H1 (cell line): ENCODE measurements around the gene CDKN2C. TPM values are rescaled to one million over a fixed set of nuclear protein-coding genes. Genes with fewer than 3 reads are reported as not detected.

Source experiments
- CTCF ChIA-PET: fragments of 300-600 bp; sonication (Branson Sonifier 250); formaldehyde crosslinking; loops from one replicate; lab custom pipeline; 2021; ENCODE audit not compliant: partially characterized antibody; lab: Charles Lee
- POLR2A ChIA-PET: fragments of 300-600 bp; sonication (Branson Sonifier 250); formaldehyde crosslinking; loops from one replicate; lab custom pipeline; 2021; ENCODE audit warnings: inconsistent platforms; ENCODE audit not compliant: partially characterized antibody; lab: Charles Lee
- DNase-seq, 2 experiments: peaks; one replicate each; pipeline versions ENCODE4 v3.0.0 to v3.0.0-alpha.2; 2010 to 2022; ENCODE audit warnings: low spot score in 2 of 2, low read depth in 1 of 2, mixed read lengths in 1 of 2
- FAIRE-seq: peaks from 2 replicates; lab custom pipeline; 2011; peaks lifted over from hg19 to GRCh38; lab: Jason Lieb, UNC
- H2AFZ ChIP-seq: 2 replicates; pipeline ENCODE4 v1.8.1; 2012; ENCODE audit warnings: low read length, inconsistent platforms
- H2AK5ac ChIP-seq: 2 replicates; pipeline ENCODE4 v1.6.1; 2013; ENCODE audit warnings: low read depth, low read length
- H2BK120ac ChIP-seq: replicated peaks from 2 replicates; pipeline ENCODE3; 2013; ENCODE audit warnings: low read depth, low read length, inconsistent platforms
- H2BK12ac ChIP-seq: 2 replicates; pipeline ENCODE4 v1.6.1; 2013; ENCODE audit warnings: low read depth, low read length
- H2BK15ac ChIP-seq: 2 replicates; pipeline ENCODE4 v1.6.1; 2013; ENCODE audit warnings: low read length
- H2BK20ac ChIP-seq: 2 replicates; pipeline ENCODE4 v1.6.1; 2013; ENCODE audit warnings: low read length
- H2BK5ac ChIP-seq: 2 replicates; pipeline ENCODE4 v1.6.1; 2013; ENCODE audit warnings: low read depth, low read length
- H3K14ac ChIP-seq: 2 replicates; pipeline ENCODE4 v1.6.1; 2013; ENCODE audit warnings: inconsistent platforms; ENCODE audit not compliant: insufficient read length
- H3K18ac ChIP-seq: 2 replicates; pipeline ENCODE4 v1.6.1; 2013; ENCODE audit warnings: low read length; ENCODE audit errors: extremely low read depth
- H3K23ac ChIP-seq: 2 replicates; pipeline ENCODE4 v1.6.1; 2013; ENCODE audit warnings: inconsistent platforms; ENCODE audit not compliant: insufficient read length
- H3K23me2 ChIP-seq: 2 replicates; pipeline ENCODE4 v1.6.1; 2013; ENCODE audit warnings: low read depth, low read length
- H3K27ac ChIP-seq: 2 replicates; pipeline ENCODE4 v1.6.1; 2011; ENCODE audit warnings: low read depth, low read length, inconsistent platforms
- H3K27me3 ChIP-seq, 4 experiments: replicated peaks in 1 of 4; 1 replicate in 1 of 4; 2 replicates in 3 of 4; pipeline versions ENCODE4 v1.6.1 to v1.8.1; 2011 to 2013; ENCODE audit warnings: low read length in 3 of 4, mild to moderate bottlenecking in 3 of 4, inconsistent platforms in 2 of 4, mixed read lengths in 2 of 4, moderate library complexity in 1 of 4; ENCODE audit not compliant: control insufficient read depth in 3 of 4, insufficient read depth in 3 of 4; ENCODE audit errors: extremely low read depth in 1 of 4
- H3K36me3 ChIP-seq, 4 experiments: 2 replicates each; pipeline versions ENCODE4 v1.6.1 to v1.8.1; 2011 to 2013; ENCODE audit warnings: mild to moderate bottlenecking in 4 of 4, low read length in 3 of 4, moderate library complexity in 2 of 4, control low read depth in 1 of 4, inconsistent platforms in 1 of 4; ENCODE audit not compliant: insufficient read depth in 4 of 4, control insufficient read depth in 2 of 4
- H3K4ac ChIP-seq: replicated peaks from 2 replicates; pipeline ENCODE3; 2013; ENCODE audit warnings: low read length, low read depth, mixed read lengths, inconsistent platforms; ENCODE audit not compliant: insufficient read length
- H3K4me1 ChIP-seq, 4 experiments: replicated peaks in 1 of 4; 1 replicate in 1 of 4; 2 replicates in 3 of 4; pipeline versions ENCODE4 v1.6.1 to v1.8.1; 2011 to 2013; ENCODE audit warnings: low read length in 3 of 4, inconsistent platforms in 2 of 4, mixed read lengths in 1 of 4; ENCODE audit not compliant: insufficient read depth in 4 of 4, control insufficient read depth in 3 of 4
- H3K4me2 ChIP-seq, 2 experiments: 2 replicates each; pipeline versions ENCODE4 v1.6.1 to v1.8.1; 2011 to 2013; ENCODE audit warnings: low read depth in 2 of 2, low read length in 2 of 2, control low read depth in 1 of 2, inconsistent platforms in 1 of 2, mild to moderate bottlenecking in 1 of 2; ENCODE audit not compliant: insufficient read depth in 1 of 2
- H3K4me3 ChIP-seq, 4 experiments: fragments of 200-600, 300-600 bp in 1 of 4; sonication (generic), shearing (Covaris generic), sonication (Bioruptor Twin) in 1 of 4; 2 replicates each; pipeline versions ENCODE4 v1.5.1 to v1.8.1; 2011 to 2016; ENCODE audit warnings: low read length in 4 of 4, low read depth in 3 of 4, control low read depth in 2 of 4, inconsistent platforms in 2 of 4, mild to moderate bottlenecking in 2 of 4, mixed read lengths in 1 of 4, moderate library complexity in 1 of 4; ENCODE audit not compliant: insufficient read depth in 2 of 4; ENCODE audit errors: extremely low read depth in 1 of 4
- H3K56ac ChIP-seq: replicated peaks from 2 replicates; pipeline ENCODE3; 2013; ENCODE audit warnings: low read depth, mild to moderate bottlenecking, mixed read lengths, low read length, inconsistent platforms; ENCODE audit not compliant: insufficient read length
- H3K79me1 ChIP-seq: 2 replicates; pipeline ENCODE4 v1.6.1; 2013; ENCODE audit warnings: low read depth, low read length, control low read depth
- H3K79me2 ChIP-seq, 2 experiments: 2 replicates each; pipeline versions ENCODE4 v1.6.1 to v1.8.1; 2012 to 2013; ENCODE audit warnings: low read length in 2 of 2, mild to moderate bottlenecking in 2 of 2, inconsistent platforms in 1 of 2; ENCODE audit not compliant: insufficient read depth in 2 of 2, control insufficient read depth in 1 of 2
- H3K9ac ChIP-seq, 4 experiments: replicated peaks in 1 of 4; 1 replicate in 1 of 4; 2 replicates in 3 of 4; pipeline versions ENCODE4 v1.6.1 to v1.8.1; 2011 to 2013; ENCODE audit warnings: low read depth in 3 of 4, low read length in 3 of 4, control low read depth in 2 of 4, mild to moderate bottlenecking in 2 of 4, moderate library complexity in 2 of 4, inconsistent platforms in 1 of 4; ENCODE audit errors: extremely low read depth in 1 of 4
- H3K9me3 ChIP-seq, 2 experiments: 2 replicates each; pipeline versions ENCODE4 v1.6.1 to v1.8.1; 2012 to 2013; ENCODE audit warnings: mild to moderate bottlenecking in 2 of 2, moderate library complexity in 2 of 2, control low read depth in 1 of 2, inconsistent platforms in 1 of 2, low read depth in 1 of 2, low read length in 1 of 2, mixed read lengths in 1 of 2; ENCODE audit not compliant: insufficient read depth in 2 of 2
- H4K20me1 ChIP-seq, 2 experiments: replicated peaks in 1 of 2; 2 replicates each; pipeline versions ENCODE3 to v1.8.1; 2011 to 2013; ENCODE audit warnings: inconsistent platforms in 2 of 2, low read length in 2 of 2, mild to moderate bottlenecking in 1 of 2; ENCODE audit not compliant: insufficient read depth in 2 of 2, control insufficient read depth in 1 of 2
- H4K5ac ChIP-seq: 2 replicates; pipeline ENCODE4 v1.6.1; 2013; ENCODE audit warnings: low read length, low read depth, mixed read lengths, inconsistent platforms; ENCODE audit not compliant: insufficient read length
- H4K8ac ChIP-seq: 2 replicates; pipeline ENCODE4 v1.8.0; 2013; ENCODE audit warnings: mild to moderate bottlenecking, moderate library complexity, low read length, inconsistent platforms; ENCODE audit not compliant: insufficient read depth; ENCODE audit errors: extremely low read depth
- H4K91ac ChIP-seq: replicated peaks from 2 replicates; pipeline ENCODE3; 2013; ENCODE audit warnings: low read length, mixed read lengths, inconsistent platforms; ENCODE audit not compliant: insufficient read length
- ATF2 ChIP-seq: IDR thresholded peaks from 2 replicates; pipeline ENCODE4 v1.6.1; 2012; ENCODE audit warnings: low read length, inconsistent platforms
- BRCA1 ChIP-seq: IDR thresholded peaks from 2 replicates; pipeline ENCODE4 v1.6.1; 2012; ENCODE audit warnings: low read depth, low read length, improper control_type of control experiment
- CTBP2 ChIP-seq: IDR thresholded peaks from 2 replicates; pipeline ENCODE4 v1.7.0; 2011; ENCODE audit warnings: borderline replicate concordance, mild to moderate bottlenecking, moderate library complexity, mixed read lengths, low read length; ENCODE audit not compliant: insufficient read depth, insufficient read length
- EGR1 ChIP-seq: IDR thresholded peaks from 2 replicates; pipeline ENCODE4 v1.6.1; 2011; ENCODE audit warnings: low read depth, low read length, borderline replicate concordance
- FOSL1 ChIP-seq: IDR thresholded peaks from 2 replicates; pipeline ENCODE4 v1.6.1; 2011; ENCODE audit warnings: mild to moderate bottlenecking, low read depth, low read length, moderate library complexity; ENCODE audit not compliant: insufficient read depth
- HDAC2 ChIP-seq, 2 experiments: fragments of 300-600 bp in 1 of 2; sonication (generic) in 1 of 2; IDR thresholded peaks; 2 replicates each; pipeline ENCODE4 v1.6.1; 2011 to 2012; ENCODE audit warnings: low read depth in 2 of 2, low read length in 2 of 2, mild to moderate bottlenecking in 2 of 2, moderate library complexity in 2 of 2, borderline replicate concordance in 1 of 2, inconsistent platforms in 1 of 2
- POLR2AphosphoS5 ChIP-seq: IDR thresholded peaks from 2 replicates; pipeline ENCODE4 v1.6.1; 2011; ENCODE audit warnings: low read depth, low read length
- SAP30 ChIP-seq: fragments of 300-600 bp; sonication (generic); IDR thresholded peaks from 2 replicates; pipeline ENCODE4 v1.7.1; 2012; ENCODE audit warnings: low read length, moderate library complexity, mild to moderate bottlenecking, inconsistent platforms; ENCODE audit not compliant: insufficient read depth, insufficient replicate concordance
- SIRT6 ChIP-seq: IDR thresholded peaks from one replicate; pipeline ENCODE4 v1.7.1; 2012; ENCODE audit warnings: low read length, inconsistent platforms
- SRF ChIP-seq: IDR thresholded peaks from 2 replicates; pipeline ENCODE4 v1.6.1; 2011; ENCODE audit warnings: mild to moderate bottlenecking, low read depth, low read length, moderate library complexity
- TBP ChIP-seq: IDR thresholded peaks from 2 replicates; pipeline ENCODE4 v1.6.1; 2011; ENCODE audit warnings: low read depth, low read length, improper control_type of control experiment
- WGBS, 2 experiments: shearing (Covaris generic) in 1 of 2; methylation state at CpG; one replicate each; pipeline versions ENCODE4 v1.1.6 to v1.1.7; 2013 to 2015; ENCODE audit warnings: low lambda C conversion rate in 2 of 2, mixed read lengths in 2 of 2, inconsistent platforms in 1 of 2, low coverage in 1 of 2, missing lambda C conversion rate in 1 of 2; ENCODE audit not compliant: insufficient replicate concordance in 2 of 2, insufficient coverage in 1 of 2, insufficient read length in 1 of 2; ENCODE audit errors: extremely low coverage in 1 of 2, missing lambda C conversion rate in 1 of 2; 5-methylcytosine and 5-hydroxymethylcytosine counted together
- polyA plus RNA-seq, 7 experiments: library from polyadenylated mRNA; depleted of rRNA in 3 of 7; stranded (reverse) in 5 of 7; unstranded in 2 of 7; fragments of >200 nt in 5 of 7; fragments of 200-250 nt in 2 of 7; gene quantifications; 1 replicate in 5 of 7; 2 replicates in 1 of 7; 4 replicates in 1 of 7; pipeline versions ENCODE4 v1.2.1 to v1.2.3, GENCODE V29; 2011 to 2013; ENCODE audit warnings: missing spikeins in 2 of 7, mixed read lengths in 2 of 7
- total RNA-seq: library from RNA; stranded (reverse); fragmentation: NEBNext Ultra II Directional; extraction: Animal tissue kit (Norgen Biotek cat#: 25700); gene quantifications from 2 replicates; pipeline ENCODE4 v1.2.1, GENCODE V29; 2021

The CDKN2C gene
- total and polyA plus RNA-seq, 2 of the 8 experiments (the other 6 are each of a cell fraction or from before 2014, with no cell fraction given), result not detected

DNA sequence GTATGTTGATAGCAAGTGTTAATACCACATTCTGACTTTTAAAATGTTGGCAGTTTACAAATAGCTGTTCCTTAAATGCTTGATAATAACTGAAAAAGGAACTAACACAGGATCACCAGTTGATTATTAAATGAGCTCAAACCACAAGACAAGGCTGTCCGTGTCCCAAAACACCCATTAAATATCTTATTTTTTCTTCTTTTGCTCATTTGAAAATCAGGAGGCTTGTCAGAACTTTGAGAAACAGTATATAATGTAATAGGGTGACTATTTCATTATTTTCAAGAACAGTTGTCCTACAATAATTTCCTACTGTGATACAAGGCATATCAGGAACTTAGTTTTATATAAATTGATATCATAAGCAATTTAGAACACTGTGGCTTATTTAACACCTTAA lies 2.7 kb downstream of the CDKN2C start:
- H2AFZ ChIP-seq, result no peak overlapping the region
- no peak overlapping the region for H3K4me3 ChIP-seq
- ChIA-PET POLR2A (interaction anchor here (1.0 to 1.1 kb wide), 2 partner anchors 12 to 43 kb away, joined by 3 to 4 read pairs; partner anchors contain the start of gene FAF1), CTCF (interaction anchor here (1.4 kb wide), 1 partner anchor 12 kb away, joined by 6 read pairs; the partner anchor contains the start of gene FAF1)
- H4K5ac ChIP-seq, result no peak overlapping the region
- peaks cover 13% of the 10 kb centered on the region; the same call in 1 of the 2 replicates for H3K23me2 ChIP-seq
- H3K4me1 ChIP-seq, result peaks cover 8 to 18% (median 13%) of the 10 kb centered on the region in 4 experiments
- H3K9me3 ChIP-seq, result no peaks in the 10 kb centered on the region
- peaks cover 58 to 94% (median 79%) of the 10 kb centered on the region in 4 experiments for H3K27me3 ChIP-seq
- DNase-seq (no peak), FAIRE-seq (no peak)
- H3K9ac ChIP-seq, result no peak overlapping the region
- no peak overlapping the region for H3K23ac ChIP-seq
- no peak overlapping the region for H2BK5ac ChIP-seq
- no peak overlapping the region for H2BK15ac ChIP-seq
- H3K79me1 ChIP-seq, result no peaks in the 10 kb centered on the region
- no peak overlapping the region for H4K91ac ChIP-seq
- H3K79me2 ChIP-seq, result no peaks in the 10 kb centered on the region
- H3K4ac ChIP-seq, result no peak overlapping the region
- H4K8ac ChIP-seq, result no peak overlapping the region
- no peak overlapping the region for H3K18ac ChIP-seq
- no peak overlapping the region for H2AK5ac ChIP-seq
- WGBS, 2 experiments, result 25% methylated on average over 1 of the region's 1 CpG; no CpG with 5 or more reads in 1 of the 2 experiments
- no peak overlapping the region for H3K4me2 ChIP-seq
- no peak overlapping the region for H3K56ac ChIP-seq
- H2BK120ac ChIP-seq, result no peak overlapping the region
- H2BK20ac ChIP-seq, result no peak overlapping the region
- H3K36me3 ChIP-seq, result no peaks in the 10 kb centered on the region; a peak in 1 of 8 replicates
- H2BK12ac ChIP-seq, result no peak overlapping the region
- H3K14ac ChIP-seq, result no peak overlapping the region
- H3K27ac ChIP-seq, result no peak overlapping the region
- peaks cover 10 to 20% of the 10 kb centered on the region in 2 experiments for H4K20me1 ChIP-seq
- TF ChIP-seq CTBP2 (no peak), SIRT6 (no peak), HDAC2 (IDR thresholded peaks at IDR 0.05; ENCODE audit: borderline replicate concordance in 1 of 2, low read depth in 2 of 2, low read length in 2 of 2) (no peak), FOSL1 (no peak), EGR1 (no peak), POLR2AphosphoS5 (no peak), SAP30 (no peak), ATF2 (no peak), BRCA1 (no peak), SRF (no peak), TBP (no peak)
